ENCODE results near the gene CBX5.
A peak's percentile ranks its signal among the peaks of the same experiment; 100 is the strongest.
"Not testable (repeated sequence)": the region's sequence is repeated elsewhere in the genome, so short reads cannot be mapped to it uniquely, and the experiment has no call there.

CBX5 gene

DNA sequence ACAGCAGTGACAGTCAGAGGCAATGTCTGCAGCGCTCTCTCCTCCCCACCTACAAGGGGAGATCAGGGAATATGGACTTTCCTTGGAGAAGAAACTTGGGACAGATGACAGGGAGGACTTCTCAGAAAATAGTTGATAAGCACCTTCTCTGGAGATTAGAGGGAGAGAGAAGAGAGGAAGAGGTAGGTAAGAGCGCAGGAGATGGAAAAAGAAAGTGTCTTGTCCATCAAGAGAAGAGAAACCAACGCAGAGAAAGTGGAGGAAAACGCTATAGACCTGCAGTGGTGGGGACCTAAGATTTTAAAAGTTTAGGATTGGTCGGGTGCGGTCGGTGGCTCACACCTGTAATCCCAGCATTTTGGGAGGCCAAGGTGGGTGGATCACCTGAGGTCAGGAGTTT lies 75.6 kb downstream of the CBX5 start:
- DNase-seq (ENCODE audit: insufficient read length, low spot score) (no peak), FAIRE-seq (no peak)

GRCh38 chr12:54201001-54201794 lies 78.7 kb downstream of the CBX5 start:
- peak; percentile 74 for DNase-seq (ENCODE audit: insufficient read length, low spot score)
- FAIRE-seq = no peak

DNA sequence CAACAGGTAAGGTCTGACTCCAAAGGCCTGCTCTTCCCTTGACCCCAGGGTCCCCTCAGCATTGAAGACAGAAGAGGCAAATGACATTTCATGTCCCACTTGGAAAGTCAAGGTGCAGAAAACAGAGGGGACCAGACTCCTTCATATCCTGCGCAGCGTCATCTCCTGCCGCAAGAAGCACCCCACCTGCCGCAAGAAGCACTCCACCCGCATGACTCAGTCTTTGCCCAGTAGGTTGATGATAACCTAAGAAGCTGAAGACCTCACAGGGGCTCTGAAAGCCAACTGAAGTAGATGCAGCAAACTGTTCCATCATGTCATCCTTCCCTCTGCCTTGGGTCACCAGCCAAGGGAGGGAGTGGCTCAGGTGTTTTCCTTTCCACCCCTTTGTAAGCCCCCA lies 79.5 kb downstream of the CBX5 start:
- FAIRE-seq = no peak
- no peak for DNase-seq (ENCODE audit: insufficient read length, low spot score)

DNA sequence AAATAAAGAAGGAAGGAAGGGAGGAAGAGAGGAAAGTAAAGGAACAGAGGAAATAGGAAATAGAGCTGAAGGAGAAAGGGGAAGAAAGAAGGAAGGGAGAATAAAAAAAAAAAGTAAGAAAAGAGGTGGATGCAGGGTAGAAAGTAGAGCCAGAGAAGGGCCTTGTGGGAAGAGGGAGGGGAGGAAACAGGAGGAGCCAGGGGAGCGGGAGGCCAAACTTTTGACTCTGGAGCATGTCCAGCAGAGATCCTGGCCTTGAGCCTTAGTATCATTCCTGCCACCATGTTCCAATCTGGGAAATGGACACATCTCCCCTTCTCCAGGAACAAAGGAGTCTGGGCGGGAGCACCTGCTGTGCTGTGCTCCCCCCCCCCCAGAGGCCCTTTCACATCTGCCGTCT lies 80.0 kb downstream of the CBX5 start:
- DNase-seq (ENCODE audit: insufficient read length, low spot score) = no peak

GRCh38 chr12:54199034-54199433 lies 80.9 kb downstream of the CBX5 start:
- DNase-seq (ENCODE audit: insufficient read length, low spot score) = no peak
- FAIRE-seq = no peak

More for the DNA sequence above, 80.0 kb downstream of the CBX5 start:
- no peak for FAIRE-seq

GRCh38 chr12:54197431-54197909 lies 82.5 kb downstream of the CBX5 start:
- FAIRE-seq (no peak), DNase-seq (ENCODE audit: insufficient read length, low spot score) (peak; percentile 28)

DNA sequence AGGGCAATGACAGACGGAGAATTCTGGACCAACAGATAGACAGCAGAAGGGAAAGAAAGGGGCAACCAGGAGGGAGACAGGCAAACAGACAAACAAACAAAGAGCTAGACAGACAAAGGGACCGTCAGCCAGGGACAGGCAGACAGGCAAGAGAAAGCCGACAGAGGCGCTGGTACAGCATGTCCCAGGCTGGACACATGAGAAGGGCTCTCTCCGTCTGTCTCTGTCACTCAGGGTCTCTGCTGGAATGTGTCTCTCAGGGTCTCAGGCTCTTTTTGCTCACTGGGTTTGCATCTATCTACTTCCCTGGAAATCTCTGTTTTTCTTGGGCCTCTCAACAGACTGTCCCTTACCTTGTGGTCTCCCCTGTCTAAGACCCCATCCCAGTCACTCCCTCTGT lies 82.9 kb downstream of the CBX5 start:
- no peak for DNase-seq (ENCODE audit: insufficient read length, low spot score)
- no peak for FAIRE-seq

DNA sequence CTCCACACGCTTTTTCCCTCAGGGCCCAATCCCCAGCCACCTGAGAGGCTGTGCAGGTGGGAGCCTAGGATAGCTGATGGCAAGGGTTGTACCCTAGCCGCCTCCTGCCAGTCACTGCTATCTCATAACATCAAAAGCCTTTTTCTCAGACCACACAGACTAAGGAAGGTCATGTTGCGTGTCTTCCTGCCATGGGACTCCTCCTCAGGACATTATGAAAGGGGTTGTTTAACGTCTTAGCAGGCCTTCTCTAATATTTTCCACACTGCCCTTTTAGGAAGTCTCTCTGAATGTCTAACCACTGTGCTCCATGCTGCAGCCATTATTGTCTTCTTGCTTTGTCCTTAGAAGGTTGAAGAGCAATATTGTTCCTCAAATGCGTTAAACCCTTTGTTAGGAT lies 83.5 kb downstream of the CBX5 start:
- DNase-seq (ENCODE audit: insufficient read length, low spot score) (no peak), FAIRE-seq (no peak)

DNA sequence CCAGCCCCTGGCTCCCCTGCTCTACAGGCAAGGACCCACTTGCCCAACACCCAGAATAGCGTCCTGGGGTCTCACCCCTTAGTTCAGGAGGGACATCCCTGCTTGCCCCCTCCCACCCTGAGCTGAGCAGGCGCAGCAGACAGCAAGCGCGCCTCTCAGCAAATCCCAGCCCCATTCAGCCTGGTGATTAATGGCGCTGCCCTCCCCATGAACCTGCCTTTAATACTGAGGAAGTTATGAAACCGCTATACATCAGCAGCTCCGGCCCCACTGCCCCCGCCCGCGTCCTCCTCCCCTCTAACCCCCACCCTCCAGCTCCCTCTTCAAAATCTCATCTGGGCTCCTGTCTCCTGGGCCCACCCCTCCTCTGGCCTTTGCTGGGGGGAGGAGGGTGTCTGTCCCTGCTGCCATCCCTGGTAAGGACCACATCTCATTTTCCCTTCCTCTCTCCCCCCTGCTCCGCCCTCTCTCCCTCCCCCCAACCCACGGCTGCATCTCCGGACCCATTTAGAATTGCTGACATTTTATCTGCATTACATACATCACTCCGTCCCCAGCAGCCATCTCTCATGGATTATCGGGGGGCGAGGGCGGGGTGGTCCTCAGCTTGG lies 84.1 kb downstream of the CBX5 start:
- FAIRE-seq = no peak
- DNase-seq (ENCODE audit: insufficient read length, low spot score) = peak; percentile 71

DNA sequence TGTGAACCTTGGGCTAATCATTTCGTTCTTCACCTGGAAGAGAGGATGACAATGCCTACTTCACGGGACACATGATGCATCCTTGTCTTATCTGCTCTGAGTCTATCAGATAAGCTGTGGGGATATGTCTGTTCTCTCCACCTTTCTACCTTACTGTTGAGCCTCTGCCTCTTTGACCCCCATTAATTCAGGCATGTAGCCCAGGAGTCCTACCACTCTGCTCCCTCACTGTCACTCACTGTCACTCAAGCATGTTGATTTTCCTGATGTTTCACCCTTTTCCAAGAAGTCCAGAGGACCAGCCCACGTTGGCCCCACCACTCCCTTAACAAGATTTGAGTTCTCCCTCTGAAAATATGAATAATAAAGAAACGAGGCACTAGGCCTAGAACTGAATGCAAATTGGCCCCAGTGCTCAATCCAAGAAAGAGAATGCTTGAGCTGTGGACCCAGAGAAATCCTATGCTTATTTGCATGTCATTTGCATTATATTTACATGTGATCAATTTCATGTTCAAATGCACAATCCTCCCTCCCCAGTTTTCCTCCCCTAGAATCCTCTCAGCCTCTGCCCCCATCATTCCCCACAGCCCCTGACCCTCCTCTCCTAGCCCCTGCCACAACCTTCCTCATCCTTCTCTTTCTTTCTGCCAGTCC lies 84.7 kb downstream of the CBX5 start:
- DNase-seq (ENCODE audit: insufficient read length, low spot score) (no peak), FAIRE-seq (no peak)

DNA sequence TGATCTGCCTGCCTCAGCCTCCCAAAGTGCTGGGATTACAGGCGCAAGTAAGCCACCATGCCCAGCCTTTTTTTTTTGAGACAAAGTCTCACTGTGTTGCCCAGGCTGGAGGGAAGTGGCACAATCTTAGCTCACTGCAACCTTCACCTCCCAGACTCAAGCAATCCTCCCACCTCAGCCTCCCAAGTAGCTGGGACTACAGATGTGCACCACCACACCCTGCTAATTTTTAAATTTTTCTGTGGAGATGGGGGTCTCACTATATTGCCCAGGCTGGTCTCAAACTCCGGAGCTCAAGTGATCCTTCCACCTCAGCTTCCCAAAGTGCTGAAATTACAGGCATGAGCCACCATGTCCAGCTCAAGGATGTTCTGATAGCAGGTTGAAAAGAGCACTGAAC lies 85.3 kb downstream of the CBX5 start:
- DNase-seq (ENCODE audit: insufficient read length, low spot score); FAIRE-seq: not testable (repeated sequence)

DNA sequence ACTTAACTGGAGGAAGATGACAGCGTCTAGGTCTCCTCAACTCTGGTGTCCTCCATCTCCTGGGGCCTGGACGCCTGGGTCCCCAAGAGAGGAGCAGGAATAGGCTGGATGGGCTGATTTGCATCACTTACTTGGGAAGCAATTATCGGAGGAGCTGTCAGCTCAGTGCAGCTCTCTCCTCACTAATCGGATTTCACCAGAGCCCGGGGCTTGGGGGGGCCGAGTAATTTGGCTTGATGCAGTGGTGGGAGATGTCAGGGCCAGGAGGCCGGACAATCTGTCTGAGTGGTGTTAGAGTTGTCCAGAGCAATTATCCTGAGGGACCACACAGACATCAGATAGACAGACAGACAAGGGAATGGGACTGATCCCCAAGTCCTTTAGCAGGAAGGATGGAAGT lies 86.5 kb downstream of the CBX5 start:
- no peak for DNase-seq (ENCODE audit: insufficient read length, low spot score)
- FAIRE-seq = no peak

GRCh38 chr12:54191550-54192022 lies 88.3 kb downstream of the CBX5 start:
- FAIRE-seq = no peak
- peak; percentile 80 for DNase-seq (ENCODE audit: insufficient read length, low spot score)

- FAIRE-seq = no peak
- no peak for DNase-seq (ENCODE audit: insufficient read length, low spot score)
Observed at GRCh38 chr12:54191126-54191525, 88.8 kb downstream of the CBX5 start.

DNA sequence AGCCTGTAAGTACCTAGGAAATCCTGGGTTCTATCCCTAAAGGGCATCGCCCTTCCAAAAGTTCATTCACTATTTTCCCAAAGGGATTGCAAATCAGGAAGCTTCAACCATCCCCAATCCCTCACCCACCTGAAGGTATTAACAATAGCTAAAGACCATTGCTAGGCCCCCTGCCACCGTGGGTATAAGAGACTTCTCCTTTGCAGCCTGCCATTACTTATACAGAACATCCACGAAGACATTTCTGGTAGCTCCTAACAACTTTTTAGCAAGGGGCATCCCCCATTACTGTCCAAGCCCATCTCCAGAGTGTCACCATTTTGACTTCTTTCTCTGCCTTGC lies 90.8 kb downstream of the CBX5 start:
- DNase-seq (ENCODE audit: insufficient read length, low spot score) = no peak
- no peak for FAIRE-seq

- DNase-seq (ENCODE audit: insufficient read length, low spot score) (no peak), FAIRE-seq (no peak)
Observed at GRCh38 chr12:54187075-54187474, 92.8 kb downstream of the CBX5 start.

GRCh38 chr12:54185919-54186318 lies 94.0 kb downstream of the CBX5 start:
- DNase-seq (ENCODE audit: insufficient read length, low spot score) (no peak), FAIRE-seq (no peak)

- DNase-seq (ENCODE audit: insufficient read length, low spot score); FAIRE-seq: not testable (repeated sequence)
Observed at GRCh38 chr12:54185297-54185696, 94.6 kb downstream of the CBX5 start.

DNA sequence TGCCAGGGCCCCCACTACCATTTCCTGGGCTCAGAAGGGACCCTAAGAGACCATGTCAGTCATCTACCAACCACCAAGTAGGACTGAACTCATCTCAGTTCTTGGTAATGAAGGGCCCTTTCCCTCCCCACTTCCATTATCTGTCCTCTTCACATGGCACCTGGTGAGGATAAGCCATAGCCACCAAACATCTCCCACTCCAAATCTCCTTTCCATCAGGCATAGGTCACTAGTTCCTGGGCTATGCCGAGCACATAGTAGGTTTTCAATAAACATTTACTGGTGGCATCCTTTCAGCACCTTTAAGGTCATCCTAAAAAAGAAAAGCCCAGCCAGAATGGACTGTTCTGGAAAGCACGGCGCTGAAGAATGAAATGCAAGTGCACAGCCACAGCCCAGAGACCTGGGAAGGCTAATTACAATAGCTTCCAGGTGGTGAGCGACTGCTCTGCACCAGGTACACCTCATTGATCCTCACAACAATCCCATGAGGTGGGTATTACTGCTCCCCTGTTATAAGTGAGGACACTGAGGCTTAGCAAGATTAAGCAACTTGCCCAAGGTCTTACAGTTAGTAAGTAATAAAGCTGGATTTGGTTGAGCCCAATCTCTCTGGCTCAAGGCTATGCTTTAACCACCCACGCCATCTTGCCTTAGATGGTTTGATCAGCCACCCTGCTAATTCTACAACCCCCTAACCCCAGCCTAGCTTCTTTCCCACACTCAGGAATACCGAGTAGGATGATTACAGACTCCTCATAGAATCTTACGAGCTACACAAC lies 95.7 kb downstream of the CBX5 start:
- DNase-seq (ENCODE audit: insufficient read length, low spot score) (no peak), FAIRE-seq (no peak)

DNA sequence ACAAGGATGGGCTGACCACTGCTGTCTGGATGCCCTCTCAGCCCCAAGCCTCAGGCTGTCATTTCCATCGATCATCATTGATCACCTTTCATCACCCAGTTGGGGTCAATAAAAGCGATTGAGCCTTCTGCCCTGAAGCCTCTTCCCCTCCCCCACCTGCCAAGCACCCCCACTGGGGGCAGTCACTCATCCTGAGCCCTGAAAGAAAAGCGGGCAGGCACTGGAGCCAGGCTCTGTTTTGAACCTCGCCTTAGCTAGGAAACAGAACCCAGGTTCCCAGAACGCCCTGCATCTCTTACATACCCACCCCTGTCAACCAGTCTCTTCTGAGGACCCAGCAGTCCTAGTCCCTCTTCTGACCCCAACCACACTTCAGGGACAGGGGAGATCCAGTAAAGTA lies 96.9 kb downstream of the CBX5 start:
- FAIRE-seq = no peak
- DNase-seq (ENCODE audit: insufficient read length, low spot score) = no peak

DNA sequence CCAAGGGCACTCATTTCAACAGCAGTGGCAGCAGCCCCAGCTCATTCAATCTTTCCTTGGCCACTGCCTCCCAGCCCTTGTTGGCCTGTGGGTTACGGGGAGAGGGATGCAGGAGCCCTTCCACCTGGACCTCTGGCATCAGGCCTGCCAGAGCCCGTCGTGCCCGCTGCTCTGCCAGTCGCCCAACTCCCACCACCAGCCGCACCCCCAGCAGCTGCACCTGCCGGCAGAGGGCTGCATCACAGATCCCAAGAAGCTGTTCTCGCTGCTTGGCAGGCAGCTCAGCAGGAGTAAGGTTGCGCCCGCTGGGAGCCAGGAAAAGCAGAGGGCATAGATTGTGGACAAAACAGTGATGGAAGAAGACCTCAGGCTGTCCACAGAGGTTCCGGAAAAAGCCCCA lies 97.8 kb downstream of the CBX5 start:
- FAIRE-seq (no peak), DNase-seq (ENCODE audit: insufficient read length, low spot score) (no peak)
